Measurements from ENCODE around the gene RIPOR3.

RIPOR3 gene

GRCh38 chr20:50634191-50634590, 57.2 kb downstream of the RIPOR3 start:
- H3K27ac ChIP-seq (replicated peaks) = no peak overlapping the region
- TF ChIP-seq GABPA (IDR thresholded peaks at IDR 0.05; ENCODE audit: low read depth) (no peak), REST (IDR thresholded peaks at IDR 0.05; ENCODE audit: insufficient replicate concordance, low read depth) (no peak), CTCF (IDR thresholded peaks at IDR 0.05; ENCODE audit: insufficient read depth, low read length) (no peak), POLR2AphosphoS5 (IDR thresholded peaks at IDR 0.05; ENCODE audit: low read depth) (no peak), SPI1 (IDR thresholded peaks at IDR 0.05; ENCODE audit: borderline replicate concordance, low read depth) (no peak)
- H3K4me3 ChIP-seq (replicated peaks; ENCODE audit: insufficient read depth, low read length) = no peak overlapping the region
- no peak for DNase-seq (ENCODE audit: low read depth in 1 of 2, low spot score in 1 of 2)
- H3K27me3 ChIP-seq (ENCODE audit: insufficient read depth, poor library complexity, severe bottlenecking) = no peaks in the 10 kb centered on the region

GRCh38 chr20:50633361-50633760, 58.0 kb downstream of the RIPOR3 start:
- TF ChIP-seq REST (IDR thresholded peaks at IDR 0.05; ENCODE audit: insufficient replicate concordance, low read depth) (no peak), SPI1 (IDR thresholded peaks at IDR 0.05; ENCODE audit: borderline replicate concordance, low read depth) (no peak), CTCF (IDR thresholded peaks at IDR 0.05; ENCODE audit: insufficient read depth, low read length) (no peak), POLR2AphosphoS5 (IDR thresholded peaks at IDR 0.05; ENCODE audit: low read depth) (no peak)
- H3K27me3 ChIP-seq (ENCODE audit: insufficient read depth, poor library complexity, severe bottlenecking) = no peaks in the 10 kb centered on the region
- DNase-seq (ENCODE audit: low read depth in 1 of 2, low spot score in 1 of 2) = no peak
- no peak overlapping the region for H3K4me3 ChIP-seq (replicated peaks; ENCODE audit: insufficient read depth, low read length)
- H3K27ac ChIP-seq (replicated peaks) = no peak overlapping the region

GRCh38 chr20:50632701-50633100, 58.6 kb downstream of the RIPOR3 start:
- Histone ChIP-seq H3K4me3 (replicated peaks; ENCODE audit: insufficient read depth, low read length) (no peak overlapping the region), H3K27me3 (ENCODE audit: insufficient read depth, poor library complexity, severe bottlenecking) (no peaks in the 10 kb centered on the region), H3K27ac (replicated peaks) (no peak overlapping the region)
- TF ChIP-seq CTCF (IDR thresholded peaks at IDR 0.05; ENCODE audit: insufficient read depth, low read length) (no peak), REST (IDR thresholded peaks at IDR 0.05; ENCODE audit: insufficient replicate concordance, low read depth) (no peak), SPI1 (IDR thresholded peaks at IDR 0.05; ENCODE audit: borderline replicate concordance, low read depth) (no peak), POLR2AphosphoS5 (IDR thresholded peaks at IDR 0.05; ENCODE audit: low read depth) (no peak), GABPA (IDR thresholded peaks at IDR 0.05; ENCODE audit: low read depth) (no peak)
- no peak for DNase-seq (ENCODE audit: low read depth in 1 of 2, low spot score in 1 of 2)
